ENCODE results near the gene GNL1. TPM values are rescaled to one million over a fixed set of nuclear protein-coding genes. Genes with fewer than 3 reads are reported as not detected.
"Not testable (repeated sequence)": the region's sequence is repeated elsewhere in the genome, so short reads cannot be mapped to it uniquely, and the experiment has no call there.

The GNL1 gene
- total RNA-seq, 1 experiment from 2014 or later: 94.1 TPM

DNA sequence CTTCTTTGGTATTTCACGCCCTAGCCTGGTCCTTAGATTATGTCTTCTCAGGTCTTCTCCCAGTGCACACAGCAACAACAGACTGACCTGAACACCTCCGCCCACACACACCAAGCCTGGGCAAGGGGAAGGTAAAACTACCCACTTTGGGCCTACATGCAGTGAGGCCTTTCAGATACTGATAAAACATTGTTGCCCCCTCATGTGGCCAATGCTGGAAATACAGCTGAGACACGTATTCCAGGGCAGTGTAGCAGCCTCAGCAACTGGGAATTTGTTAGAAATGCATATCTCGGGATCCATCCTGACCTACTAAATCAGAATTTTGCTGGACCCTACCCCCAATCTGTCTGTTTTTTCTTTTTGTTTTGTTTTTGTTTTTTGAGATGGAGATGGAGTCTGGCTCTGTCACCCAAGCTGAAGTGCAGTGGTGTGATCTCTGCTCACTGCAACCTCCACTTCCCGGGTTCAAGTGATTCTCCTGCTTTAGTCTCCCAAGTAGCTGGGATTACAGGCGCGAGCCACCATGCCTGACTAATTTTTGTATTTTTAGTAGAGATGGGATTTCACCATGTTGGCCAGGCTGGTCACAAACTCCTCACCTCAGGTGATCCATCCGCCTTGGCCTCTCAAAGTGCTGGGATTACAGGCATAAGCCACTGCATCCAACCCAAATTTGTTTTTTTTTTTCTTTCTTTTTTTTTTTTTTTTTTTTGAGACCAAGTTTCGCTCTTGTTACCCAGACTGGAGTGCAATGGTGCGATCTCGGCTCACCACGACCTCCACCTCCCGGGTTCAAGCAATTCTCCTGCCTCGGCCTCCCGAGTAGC is 41.2 kb upstream of the GNL1 start:
- not testable (repeated sequence) for H3K4me1 Mint-ChIP-seq (ENCODE audit: low read depth, unreplicated experiment); BruUV-seq (replicated peaks); H3K9me3 ChIP-seq; H3K27me3 Mint-ChIP-seq (ENCODE audit: insufficient read depth, unreplicated experiment); H3K27me3 ChIP-seq (replicated peaks; ENCODE audit: control insufficient read depth, insufficient read depth, low read length); H3K9me3 Mint-ChIP-seq (ENCODE audit: unreplicated experiment); H3K36me3 ChIP-seq (ENCODE audit: control insufficient read depth, insufficient read depth, low read length); H3K4me1 ChIP-seq; H3K4me3 Mint-ChIP-seq (ENCODE audit: unreplicated experiment); H3K4me3 ChIP-seq (ENCODE audit: low read depth, low read length)
- DNase-seq: peak; percentile 84 to 87
- ChIA-PET CTCF (interaction anchor here (0.5 to 1.8 kb wide), 9 partner anchors 8 to 520 kb away, joined by 3 to 13 read pairs (median 4); no protein-coding TSS in a partner anchor), POLR2A (interaction anchor here (0.6 to 1.0 kb wide), 2 partner anchors 16 to 26 kb away, joined by 4 read pairs; partner anchors contain the start of gene ABCF1)
- Mint-ChIP-seq H3K36me3 (ENCODE audit: insufficient read depth, unreplicated experiment) (peaks cover 90% of the 10 kb centered on the region), H3K27ac (ENCODE audit: unreplicated experiment) (peak overlapping the region; percentile 82)
- intact Hi-C loops (cut with micrococcal nuclease; ENCODE audit: unreplicated experiment): loop anchor here (1.0 to 5.0 kb wide), 3 partner anchors 40 to 115 kb away; partner anchors contain the start of genes GNL1 and PRR3
- TF ChIP-seq, protein P1, sequence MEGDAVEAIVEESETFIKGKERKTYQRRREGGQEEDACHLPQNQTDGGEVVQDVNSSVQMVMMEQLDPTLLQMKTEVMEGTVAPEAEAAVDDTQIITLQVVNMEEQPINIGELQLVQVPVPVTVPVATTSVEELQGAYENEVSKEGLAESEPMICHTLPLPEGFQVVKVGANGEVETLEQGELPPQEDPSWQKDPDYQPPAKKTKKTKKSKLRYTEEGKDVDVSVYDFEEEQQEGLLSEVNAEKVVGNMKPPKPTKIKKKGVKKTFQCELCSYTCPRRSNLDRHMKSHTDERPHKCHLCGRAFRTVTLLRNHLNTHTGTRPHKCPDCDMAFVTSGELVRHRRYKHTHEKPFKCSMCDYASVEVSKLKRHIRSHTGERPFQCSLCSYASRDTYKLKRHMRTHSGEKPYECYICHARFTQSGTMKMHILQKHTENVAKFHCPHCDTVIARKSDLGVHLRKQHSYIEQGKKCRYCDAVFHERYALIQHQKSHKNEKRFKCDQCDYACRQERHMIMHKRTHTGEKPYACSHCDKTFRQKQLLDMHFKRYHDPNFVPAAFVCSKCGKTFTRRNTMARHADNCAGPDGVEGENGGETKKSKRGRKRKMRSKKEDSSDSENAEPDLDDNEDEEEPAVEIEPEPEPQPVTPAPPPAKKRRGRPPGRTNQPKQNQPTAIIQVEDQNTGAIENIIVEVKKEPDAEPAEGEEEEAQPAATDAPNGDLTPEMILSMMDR (IDR thresholded peaks at IDR 0.05; ENCODE audit: insufficient read depth in 1 of 2, low read depth in 1 of 2, low read length in 1 of 2, severe bottlenecking in 1 of 2, unreplicated experiment in 1 of 2): peak; percentile 67 to 74

DNA sequence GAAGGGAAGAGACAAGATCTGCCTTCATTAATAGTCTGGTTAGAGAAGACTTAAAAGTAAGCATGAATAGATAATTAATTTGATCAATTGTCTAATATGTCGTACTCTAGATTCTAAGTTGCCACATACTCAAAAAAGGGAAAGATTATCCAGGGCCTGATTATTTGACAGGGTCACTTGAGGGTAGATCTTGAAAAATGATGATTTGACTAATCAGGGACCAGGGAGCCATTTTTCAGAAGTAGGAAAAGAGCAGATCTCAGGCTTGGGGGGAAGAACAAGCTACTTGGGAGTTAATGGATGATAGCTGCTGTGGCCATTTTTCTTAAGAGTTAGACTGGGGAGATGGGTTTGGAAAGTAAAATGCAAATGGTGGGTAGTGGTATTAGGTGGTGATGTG is 36.0 kb upstream of the GNL1 start:
- TF ChIP-seq, protein P1 (IDR thresholded peaks at IDR 0.05; ENCODE audit: insufficient read depth in 1 of 2, low read depth in 1 of 2, low read length in 1 of 2, severe bottlenecking in 1 of 2, unreplicated experiment in 1 of 2): no peak
- Histone ChIP-seq H3K4me1 (peaks cover 8% of the 10 kb centered on the region), H3K27me3 (replicated peaks; ENCODE audit: control insufficient read depth, insufficient read depth, low read length) (no peaks in the 10 kb centered on the region), H3K4me3 (ENCODE audit: low read depth, low read length) (no peak overlapping the region), H3K9me3 (no peaks in the 10 kb centered on the region), H3K36me3 (ENCODE audit: control insufficient read depth, insufficient read depth, low read length) (peaks cover 3% of the 10 kb centered on the region)
- intact Hi-C loops (cut with micrococcal nuclease; ENCODE audit: unreplicated experiment): no loop called here
- Mint-ChIP-seq H3K4me3 (ENCODE audit: unreplicated experiment) (no peak overlapping the region), H3K27ac (ENCODE audit: unreplicated experiment) (no peak overlapping the region), H3K4me1 (ENCODE audit: low read depth, unreplicated experiment) (peaks cover 6% of the 10 kb centered on the region), H3K27me3 (ENCODE audit: insufficient read depth, unreplicated experiment) (no peaks in the 10 kb centered on the region), H3K9me3 (ENCODE audit: unreplicated experiment) (no peaks in the 10 kb centered on the region), H3K36me3 (ENCODE audit: insufficient read depth, unreplicated experiment) (peaks cover 95% of the 10 kb centered on the region)
- ChIA-PET POLR2A (interaction anchor here (0.9 kb wide), 1 partner anchor 23 kb away, joined by 4 read pairs; no protein-coding TSS in a partner anchor), CTCF (no interaction called here)
- no TSS peak for BruUV-seq (replicated peaks)
- no peak for DNase-seq

DNA sequence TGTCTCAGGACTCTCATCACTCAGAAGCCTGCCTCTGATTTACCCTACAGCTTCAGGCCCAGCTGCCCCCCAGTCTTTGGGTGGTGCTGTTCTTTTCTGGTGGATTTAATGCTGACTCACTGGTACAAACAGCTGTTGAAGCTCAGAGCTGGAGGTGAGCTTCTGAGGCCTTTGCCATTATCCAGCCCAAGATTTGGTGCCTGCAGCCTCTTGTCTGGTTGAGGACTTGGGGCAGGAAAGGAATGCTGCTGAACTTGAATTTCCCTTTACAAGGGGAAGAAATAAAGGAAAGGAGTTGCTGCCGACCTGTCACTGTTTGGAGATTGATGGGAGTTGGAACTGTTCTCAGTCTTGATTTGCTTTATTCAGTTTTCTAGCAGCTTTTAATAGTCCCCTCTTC is 34.7 kb upstream of the GNL1 start:
- Mint-ChIP-seq H3K27me3 (ENCODE audit: insufficient read depth, unreplicated experiment) (no peaks in the 10 kb centered on the region), H3K36me3 (ENCODE audit: insufficient read depth, unreplicated experiment) (peaks cover 95% of the 10 kb centered on the region), H3K9me3 (ENCODE audit: unreplicated experiment) (no peaks in the 10 kb centered on the region), H3K4me1 (ENCODE audit: low read depth, unreplicated experiment) (peaks cover 6% of the 10 kb centered on the region), H3K27ac (ENCODE audit: unreplicated experiment) (peak overlapping the region; percentile 31), H3K4me3 (ENCODE audit: unreplicated experiment) (no peak overlapping the region)
- no TSS peak for BruUV-seq (replicated peaks)
- Histone ChIP-seq H3K36me3 (ENCODE audit: control insufficient read depth, insufficient read depth, low read length) (peaks cover 5% of the 10 kb centered on the region), H3K4me3 (ENCODE audit: low read depth, low read length) (no peak overlapping the region), H3K9me3 (no peaks in the 10 kb centered on the region), H3K4me1 (peaks cover 8% of the 10 kb centered on the region), H3K27me3 (replicated peaks; ENCODE audit: control insufficient read depth, insufficient read depth, low read length) (no peaks in the 10 kb centered on the region)
- ChIA-PET CTCF (interaction anchor here (0.7 to 1.3 kb wide), 4 partner anchors 20 to 109 kb away, joined by 3 to 4 read pairs (median 3); partner anchors contain the start of gene ABCF1), POLR2A (no interaction called here)
- DNase-seq: peak; percentile 57 to 61
- TF ChIP-seq, protein P1 (IDR thresholded peaks at IDR 0.05; ENCODE audit: insufficient read depth in 1 of 2, low read depth in 1 of 2, low read length in 1 of 2, severe bottlenecking in 1 of 2, unreplicated experiment in 1 of 2): no peak
- intact Hi-C loops (cut with micrococcal nuclease; ENCODE audit: unreplicated experiment): no loop called here
